NCI-H1436 (cell line): ENCODE results near the gene DNM1L.
A peak's percentile ranks its signal among the peaks of the same experiment; 100 is the strongest.

Experiments used
- DNase-seq: peaks from one replicate; lab custom pipeline; 2025; lab: John Stamatoyannopoulos, UW

Gene DNM1L

DNA sequence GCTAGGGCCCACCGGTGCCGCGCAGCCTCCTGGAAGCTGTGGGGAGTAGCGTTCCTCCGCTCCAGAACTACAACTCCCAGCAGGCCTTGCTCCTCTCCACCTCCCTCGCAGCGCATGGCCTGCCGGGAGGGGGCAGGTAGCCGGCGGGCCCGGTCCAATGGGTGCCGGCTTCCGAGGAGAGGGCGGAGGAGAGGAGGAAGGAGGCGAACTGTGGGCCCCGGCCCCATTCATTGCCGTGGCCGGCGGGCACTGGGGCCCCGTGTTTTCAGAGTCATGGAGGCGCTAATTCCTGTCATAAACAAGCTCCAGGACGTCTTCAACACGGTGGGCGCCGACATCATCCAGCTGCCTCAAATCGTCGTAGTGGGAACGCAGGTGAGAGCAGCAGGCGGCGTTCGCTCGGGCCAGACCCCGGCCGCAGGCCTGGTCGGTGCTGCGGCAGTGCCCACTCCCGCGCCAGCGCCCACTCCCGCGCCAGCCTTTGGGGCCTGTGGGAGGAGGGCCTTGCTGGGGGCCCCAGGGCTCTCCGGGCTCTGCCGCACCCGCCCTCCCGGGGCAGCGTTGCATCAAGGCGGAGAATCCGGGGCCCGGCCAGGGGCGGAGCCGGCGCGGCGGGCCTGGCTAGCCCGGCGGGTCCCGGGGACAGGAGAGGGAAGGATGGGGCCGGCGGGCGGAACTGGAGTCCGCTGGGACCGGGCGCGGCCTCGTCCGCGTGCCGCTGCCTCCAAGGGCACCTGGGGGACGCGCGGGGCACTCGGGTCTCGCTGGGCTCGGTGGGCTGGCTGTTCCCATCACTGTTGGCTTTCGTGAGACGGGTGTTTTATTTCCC, at the start of gene DNM1L:
Gene DNM1L, plus strand, starts transcription at position 211 of the 829 bp plus-strand sequence. Its CDS starts 63 bp downstream, at position 274.
- peak; percentile 92 for DNase-seq

DNA sequence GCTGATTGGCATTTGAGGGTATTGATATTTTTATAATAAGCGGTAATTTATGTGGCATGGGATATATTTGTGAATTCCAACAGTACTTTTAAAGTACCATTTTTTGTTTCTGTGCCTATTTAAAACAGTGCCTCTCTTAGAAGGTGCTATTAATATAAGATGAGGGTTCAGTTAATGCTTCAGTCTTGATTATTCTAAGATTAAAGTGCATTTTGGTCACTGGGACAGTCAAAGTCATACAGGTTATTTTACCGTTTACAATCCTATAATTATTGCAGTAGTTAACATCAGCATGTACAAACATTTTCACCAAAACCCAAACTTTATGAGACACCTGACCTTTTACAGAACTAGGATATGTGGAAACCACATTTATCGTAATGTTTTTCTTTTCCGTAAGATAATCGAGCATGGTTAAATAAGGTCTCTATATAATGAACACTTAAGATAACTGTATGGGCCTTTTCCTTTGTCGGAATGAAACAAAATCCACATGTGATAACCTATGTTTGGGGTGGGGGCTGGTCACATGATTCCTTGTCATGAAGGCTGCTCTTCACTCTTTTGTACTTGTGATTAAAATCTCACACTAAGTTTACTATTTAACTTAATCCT, 37.7 kb upstream of the DNM1L start:
- no peak for DNase-seq

DNA sequence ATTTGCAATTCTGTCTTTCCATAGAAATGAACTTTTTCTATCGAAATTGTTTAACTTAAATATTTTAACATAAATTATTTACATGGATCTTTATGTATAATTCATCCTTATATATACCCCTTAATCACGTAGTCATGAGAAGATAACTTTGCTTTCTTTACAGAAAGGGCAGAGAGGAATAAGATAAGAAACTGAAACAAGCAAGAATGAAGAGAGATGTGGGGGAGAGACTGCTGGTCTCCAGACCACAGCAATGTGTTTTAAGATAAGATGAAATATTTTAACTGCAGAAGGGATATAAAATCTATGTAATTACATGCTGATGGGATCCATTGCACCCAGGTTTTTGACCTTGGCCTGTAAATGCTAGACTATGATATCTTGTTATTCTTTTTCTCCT, 34.7 kb upstream of the DNM1L start:
- DNase-seq, result no peak

DNA sequence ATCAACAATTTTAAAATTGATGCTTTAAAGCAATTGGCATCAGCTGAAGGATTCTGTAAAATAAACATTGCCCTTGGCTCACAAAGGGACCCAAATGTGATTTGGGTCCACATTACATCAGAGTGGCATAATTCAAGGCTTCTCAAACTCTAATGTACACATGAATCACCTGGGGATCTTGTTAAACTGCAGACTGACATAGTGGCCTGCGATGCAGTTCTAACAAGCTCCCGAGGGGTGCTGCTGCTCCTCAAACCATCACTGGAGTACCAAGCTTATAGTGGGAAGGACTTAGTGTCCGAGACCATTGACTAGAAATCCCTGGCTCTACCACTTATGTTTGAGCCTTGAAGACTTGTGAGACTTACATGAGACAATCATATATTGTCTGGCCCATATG, 31.8 kb upstream of the DNM1L start:
- DNase-seq, result no peak

DNA sequence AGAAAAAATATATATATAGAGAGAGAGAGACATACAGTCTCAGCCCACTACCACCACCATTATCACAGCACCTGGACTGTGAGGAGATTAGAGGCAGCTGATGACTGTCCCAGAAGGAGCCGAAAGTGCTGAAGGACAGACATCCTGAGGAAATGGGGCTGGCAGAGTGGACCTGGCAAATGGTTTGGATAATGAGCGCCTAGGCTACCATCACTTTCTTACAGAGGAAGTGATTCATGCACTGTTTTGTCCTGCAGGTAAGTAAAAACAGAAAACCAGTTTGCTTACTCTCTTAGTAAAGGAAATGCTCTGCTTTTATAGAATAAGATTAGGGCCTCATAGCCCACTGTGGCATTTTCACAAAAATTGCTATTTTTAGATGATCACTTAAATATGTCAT, 28.6 kb upstream of the DNM1L start:
- DNase-seq, result no peak

DNA sequence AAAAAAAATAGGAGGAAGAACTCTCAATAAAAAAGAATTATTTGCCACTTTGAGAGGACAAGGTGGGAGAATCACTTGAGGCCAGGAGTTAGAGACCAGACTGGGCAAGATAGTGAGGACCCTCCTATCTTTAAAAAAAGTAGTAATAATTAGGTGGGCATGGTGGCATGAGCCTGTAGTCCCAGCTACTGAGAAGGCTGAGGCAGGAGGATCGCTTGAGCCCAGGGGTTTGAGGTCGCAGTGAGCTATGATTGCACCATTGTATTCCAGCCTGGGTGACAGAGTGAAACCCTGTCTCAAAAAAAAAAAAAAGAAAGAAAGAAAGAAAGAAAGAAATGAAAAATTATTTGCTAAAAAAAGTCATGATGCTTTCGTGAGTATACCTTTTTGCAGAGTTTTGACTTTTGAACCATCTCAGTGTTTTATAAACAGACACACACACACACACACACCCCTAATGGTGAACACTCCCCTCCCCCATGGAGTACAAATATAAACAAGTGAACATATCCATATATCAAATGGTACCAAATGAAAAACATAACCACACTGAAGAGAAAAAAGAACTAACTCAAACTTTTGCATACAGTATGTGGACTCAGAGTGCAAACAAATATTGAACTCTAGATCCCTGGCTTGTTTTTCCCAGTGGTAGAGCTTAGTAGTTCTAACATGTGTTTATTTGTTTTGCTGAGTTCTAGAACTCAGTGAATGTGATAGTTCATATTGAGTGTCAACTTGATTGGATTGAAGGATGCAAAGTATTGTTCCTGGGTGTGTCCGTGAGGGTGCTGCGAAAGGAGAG, 27.7 kb upstream of the DNM1L start:
- DNase-seq, result no peak

DNA sequence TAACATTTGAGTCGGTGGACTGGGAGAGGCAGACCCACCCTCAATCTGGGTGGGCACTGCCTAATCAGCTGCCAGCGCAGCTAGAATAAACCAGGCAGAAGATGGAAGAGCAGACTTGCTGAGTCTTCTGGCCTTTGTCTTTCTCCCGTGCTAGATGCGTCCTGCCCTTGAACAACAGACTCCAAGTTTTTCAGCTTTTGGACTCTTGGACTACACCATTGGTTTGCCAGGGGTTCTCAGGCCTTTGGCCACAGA, 27.2 kb upstream of the DNM1L start:
- no peak for DNase-seq

DNA sequence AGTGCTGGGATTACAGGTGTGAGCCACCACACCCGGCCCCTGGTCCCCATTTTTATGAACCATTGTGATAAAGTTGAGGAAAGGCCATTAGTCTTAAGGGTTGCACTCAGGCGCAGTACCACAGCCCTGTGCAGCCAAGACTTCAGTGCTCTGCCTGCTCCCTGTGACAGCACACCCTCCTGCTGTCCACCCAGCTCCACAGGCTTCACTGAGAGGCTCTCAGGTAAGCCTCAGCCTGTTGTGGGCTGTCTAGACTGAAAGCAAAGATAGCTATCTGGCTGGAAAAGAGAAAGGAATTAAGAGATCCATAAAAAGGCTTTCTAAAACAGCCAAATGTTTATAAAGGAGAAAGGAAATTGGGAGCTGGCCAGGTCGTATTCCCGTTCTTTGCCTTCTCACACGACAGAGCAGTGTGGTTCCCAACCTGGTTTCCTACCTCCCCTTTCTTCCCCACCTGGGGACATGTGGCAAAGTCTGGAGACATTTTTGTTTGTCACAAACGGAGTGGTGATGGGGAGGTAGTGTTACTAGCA, 19.1 kb upstream of the DNM1L start:
- DNase-seq, result no peak

DNA sequence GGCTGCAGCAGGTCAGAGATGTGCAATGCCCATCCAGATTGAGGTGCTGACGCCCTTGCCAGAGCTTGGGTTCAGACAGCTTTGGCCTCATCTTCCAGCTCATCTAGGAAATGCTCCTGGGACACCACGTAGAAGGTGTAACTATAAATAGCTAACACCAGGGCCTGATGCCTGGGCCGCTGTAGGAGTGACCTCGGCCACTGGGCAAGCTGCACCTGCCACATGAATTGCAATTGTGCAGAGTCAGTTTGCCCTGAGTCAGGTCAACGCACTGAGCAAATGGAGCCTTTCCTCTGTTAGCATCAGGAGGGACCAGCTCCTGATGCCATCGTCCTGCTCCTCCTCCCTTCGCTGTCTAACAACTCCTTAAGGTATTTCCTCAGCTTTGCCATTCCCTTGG, 17.4 kb upstream of the DNM1L start:
- DNase-seq, result no peak

DNA sequence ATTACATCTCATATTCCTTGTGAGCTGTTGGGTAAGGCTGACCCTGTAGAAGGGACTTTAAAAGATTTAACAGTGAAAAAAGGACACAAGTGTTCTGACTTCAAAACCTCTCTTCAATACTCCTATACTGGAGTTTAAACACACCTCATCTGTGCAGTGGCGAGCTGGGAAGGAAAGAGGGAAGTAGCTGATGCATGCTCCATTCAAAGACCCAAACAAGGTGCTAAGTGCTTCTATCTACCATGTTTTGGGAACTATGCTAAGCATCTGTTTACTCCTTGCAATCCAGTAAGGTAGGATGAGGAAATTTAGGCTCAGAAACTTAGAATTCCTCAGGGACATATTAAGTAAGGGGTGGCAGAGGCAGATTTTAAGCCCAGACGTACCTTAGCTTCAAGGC, 16.4 kb upstream of the DNM1L start:
- DNase-seq, result no peak

DNA sequence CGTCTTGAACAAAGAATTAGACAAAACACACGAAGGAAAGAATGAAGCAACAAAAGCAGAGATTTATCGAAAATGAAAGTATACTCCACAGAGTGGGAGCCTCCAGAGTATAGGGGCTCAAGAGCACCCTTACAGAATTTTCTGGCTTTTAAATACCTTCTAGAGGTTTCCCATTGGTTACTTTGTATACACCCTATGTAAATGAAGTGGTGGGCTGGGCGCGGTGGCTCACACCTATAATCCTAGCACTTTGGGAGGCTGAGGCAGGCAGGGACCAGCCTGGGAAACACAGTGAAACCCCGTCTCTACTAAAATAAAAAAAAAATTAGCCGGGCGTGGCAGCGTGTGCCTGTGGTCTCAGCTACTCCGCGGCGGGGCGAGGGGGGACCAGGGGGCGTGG, 13.1 kb upstream of the DNM1L start:
- no peak for DNase-seq

DNA sequence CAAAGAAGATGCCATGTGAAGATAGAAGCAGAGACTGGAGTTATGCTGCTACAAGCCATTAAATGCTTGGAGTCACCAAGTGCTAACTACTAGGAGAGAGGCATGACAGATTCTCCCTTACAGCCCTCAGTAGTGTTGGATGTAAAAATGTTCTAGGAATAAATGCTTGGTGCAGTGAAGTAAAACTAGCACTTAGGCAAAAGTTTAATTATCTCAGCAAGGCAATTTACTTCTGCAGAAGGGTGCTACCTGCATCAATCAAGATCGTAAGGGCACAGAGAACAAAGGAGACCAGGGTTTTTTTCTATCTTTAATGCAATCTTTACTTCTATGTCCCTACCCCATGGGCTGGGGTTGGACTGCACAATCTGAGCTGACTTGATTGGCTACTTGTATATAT, 9.5 kb upstream of the DNM1L start:
- no peak for DNase-seq

DNA sequence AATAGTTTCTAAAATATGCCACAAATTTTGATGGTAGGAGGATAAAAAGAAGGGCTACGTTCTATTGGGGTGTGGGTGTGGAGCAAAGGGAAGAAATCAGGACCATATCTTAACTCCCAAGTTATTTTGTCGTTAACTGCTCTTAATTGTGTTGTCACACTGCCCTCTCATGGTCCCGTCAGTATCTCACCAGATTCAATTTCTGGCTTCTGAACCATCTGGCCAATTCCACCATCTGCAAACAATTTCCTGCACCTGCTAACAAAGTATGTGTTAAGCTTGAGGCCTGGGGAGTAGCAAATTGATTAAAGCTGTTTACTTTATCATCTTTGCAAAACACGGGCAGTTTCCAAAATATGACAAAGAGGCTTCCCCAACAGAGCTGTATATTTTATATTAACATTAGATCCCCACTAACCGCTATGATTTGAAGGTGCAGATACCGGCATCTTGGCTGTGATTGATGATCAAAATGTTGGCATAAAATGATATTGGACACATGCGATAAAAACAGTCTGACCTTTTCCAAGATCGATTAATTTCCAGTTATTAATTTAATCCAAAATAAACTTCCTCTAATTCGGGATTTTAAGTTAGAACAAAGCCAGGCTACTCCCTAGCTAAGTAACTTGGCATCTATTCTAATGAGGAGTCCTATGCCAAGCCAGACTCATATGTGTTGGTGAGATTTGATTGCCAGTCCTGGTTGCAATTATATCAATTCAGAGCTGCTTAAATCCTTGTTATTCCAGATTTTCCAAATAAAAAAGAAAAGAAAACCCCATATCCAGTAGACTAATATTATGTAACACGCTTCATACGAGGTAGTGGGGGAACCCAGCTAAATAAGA, 6.9 kb upstream of the DNM1L start:
- DNase-seq, result peak; percentile 45

DNA sequence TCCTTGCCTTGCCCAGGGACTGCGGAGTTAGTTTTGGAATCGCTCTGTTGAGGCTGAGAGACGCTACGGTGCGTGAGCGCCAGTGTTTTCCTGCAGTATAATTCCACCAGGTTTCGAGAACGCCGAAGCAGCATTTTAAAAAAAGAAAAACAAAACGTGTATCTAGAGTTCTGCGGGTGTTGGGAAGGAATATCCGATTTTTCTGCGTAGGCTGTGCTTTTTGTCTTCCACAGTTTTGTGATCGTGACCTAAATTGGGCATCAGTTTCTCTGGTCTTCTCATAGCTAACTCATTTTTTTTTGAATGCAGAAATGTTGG, 778 bp downstream of the DNM1L start:
- DNase-seq, result no peak

DNA sequence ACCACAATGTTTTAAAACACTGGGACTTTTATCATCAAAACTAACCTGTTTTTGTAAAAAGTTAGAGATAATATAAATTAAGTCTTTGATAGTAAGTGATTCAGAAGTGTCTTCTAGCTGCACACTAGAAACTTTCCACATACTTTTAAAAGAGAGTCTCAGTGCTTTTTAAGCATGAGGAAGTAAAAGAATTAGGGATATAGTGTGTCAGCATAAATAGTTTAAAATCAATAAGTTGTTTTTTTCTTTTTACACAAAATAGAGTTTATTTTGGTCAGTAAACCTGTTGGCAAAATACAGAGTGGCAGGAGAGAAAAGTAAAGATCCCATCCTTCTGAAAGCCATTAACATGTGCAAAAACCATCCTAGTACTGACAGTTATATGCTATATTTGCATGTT, 1.7 kb downstream of the DNM1L start:
- no peak for DNase-seq

DNA sequence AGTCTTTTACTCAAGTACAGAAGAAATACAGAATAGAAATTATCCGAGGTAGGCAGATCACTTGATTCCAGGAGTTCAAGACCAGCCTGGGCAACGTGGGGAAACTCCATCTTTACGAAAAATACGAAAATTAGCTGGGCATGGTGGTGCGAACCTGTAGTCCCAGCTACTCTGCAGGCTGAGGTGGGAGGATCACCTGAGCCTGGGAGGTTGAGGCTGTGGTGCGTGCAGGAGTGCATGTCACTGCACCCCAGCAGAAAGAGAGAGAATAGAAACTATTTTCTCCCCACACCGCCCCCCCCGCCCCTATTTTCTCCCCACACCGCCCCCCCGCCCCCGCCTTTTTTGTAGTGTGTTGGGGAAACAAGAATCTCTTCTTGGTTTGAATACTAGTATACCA, 2.2 kb downstream of the DNM1L start:
- no peak for DNase-seq

DNA sequence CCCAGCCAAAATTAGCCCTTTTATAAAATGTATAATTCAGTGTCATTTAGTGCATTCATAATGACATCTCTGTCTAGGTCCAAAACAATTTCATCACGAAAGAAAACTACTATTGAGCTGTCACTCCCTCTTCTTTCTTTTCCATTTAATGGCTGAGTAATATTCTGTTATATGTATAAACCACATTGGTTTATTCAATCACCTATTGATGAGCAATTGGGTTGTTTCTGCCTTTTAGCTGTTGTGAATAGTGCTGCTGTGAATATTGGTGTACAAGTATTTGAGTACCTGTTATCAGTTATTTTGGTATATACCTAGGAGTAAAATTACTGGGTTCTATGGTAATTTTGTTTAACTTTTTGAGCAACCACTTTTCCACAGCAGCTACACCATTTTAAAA, 7.2 kb downstream of the DNM1L start:
- no peak for DNase-seq

DNA sequence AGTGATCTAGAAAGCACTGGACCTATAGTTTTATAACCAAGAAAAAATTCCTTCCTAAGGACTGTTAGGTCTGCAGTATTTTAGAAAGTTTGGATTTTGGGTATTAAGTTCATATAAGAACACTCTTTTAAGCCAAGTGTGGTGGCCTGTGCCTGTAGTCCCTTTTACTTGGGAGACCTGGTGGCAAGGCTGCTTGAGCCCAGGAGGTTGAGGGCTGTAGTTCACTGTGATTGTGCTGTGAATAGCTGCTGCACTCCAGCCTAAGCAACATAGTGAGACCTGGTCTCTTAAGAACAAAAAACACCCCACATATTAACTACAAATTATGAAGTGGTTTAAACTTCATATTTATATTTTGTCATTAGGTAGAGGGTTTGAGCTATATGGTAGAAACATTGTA, 9.7 kb downstream of the DNM1L start:
- no peak for DNase-seq

DNA sequence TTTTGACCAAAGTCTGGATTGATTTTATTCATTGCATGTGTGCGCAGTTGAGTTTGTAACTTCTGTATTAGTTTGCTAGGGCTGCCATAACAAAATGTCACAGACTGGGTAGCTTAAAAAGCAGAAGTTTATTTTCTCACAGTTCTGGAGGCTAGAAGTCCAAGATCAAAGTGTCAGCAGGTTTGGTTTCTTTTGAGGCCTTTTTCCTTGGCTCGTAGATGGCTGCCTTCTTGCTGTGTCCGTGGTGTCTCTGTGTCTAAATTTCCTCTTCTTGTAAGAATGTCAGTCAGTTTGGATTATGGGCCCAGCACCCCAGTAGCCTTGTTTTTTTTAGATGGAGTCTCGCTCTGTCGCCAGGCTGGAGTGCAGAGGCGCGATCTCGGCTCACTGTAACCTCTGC, 11.8 kb downstream of the DNM1L start:
- no peak for DNase-seq

DNA sequence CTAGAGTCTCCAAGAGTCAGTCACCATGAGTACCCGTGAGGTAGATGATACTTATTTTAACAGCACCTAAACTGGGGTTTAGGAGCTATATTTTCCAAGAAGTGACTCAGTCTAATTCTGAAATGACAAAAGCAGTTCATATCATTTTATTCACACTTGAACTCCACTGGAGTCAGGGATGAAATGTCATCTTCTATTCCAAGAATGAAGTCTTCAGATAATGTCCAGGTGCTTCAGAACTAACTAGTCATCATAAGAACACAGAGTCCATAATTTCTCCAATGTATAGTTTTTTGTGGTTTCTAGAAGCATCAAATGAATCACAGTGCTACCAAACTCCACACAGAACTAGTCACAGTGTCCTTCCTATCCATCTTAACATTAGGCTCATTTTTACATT, 13.3 kb downstream of the DNM1L start:
- no peak for DNase-seq

DNA sequence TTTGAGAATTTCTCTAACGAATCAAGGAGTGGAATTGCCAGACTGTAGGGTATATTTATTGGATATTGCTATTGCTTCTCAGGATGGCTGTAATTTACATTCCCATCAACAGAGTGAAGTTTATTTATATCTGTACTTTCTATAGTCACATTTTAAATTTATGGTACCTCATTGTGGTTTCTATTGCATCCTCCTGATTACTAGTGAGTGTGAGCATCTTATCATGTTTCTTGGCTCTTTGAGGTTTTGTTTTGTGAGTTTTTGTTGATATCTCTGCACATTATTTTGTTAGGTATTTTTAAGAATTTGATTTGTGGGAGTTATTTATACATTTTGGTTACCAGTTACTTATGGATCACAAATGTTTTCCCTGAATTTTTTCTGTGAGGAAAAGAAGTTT, 13.9 kb downstream of the DNM1L start:
- DNase-seq, result no peak

DNA sequence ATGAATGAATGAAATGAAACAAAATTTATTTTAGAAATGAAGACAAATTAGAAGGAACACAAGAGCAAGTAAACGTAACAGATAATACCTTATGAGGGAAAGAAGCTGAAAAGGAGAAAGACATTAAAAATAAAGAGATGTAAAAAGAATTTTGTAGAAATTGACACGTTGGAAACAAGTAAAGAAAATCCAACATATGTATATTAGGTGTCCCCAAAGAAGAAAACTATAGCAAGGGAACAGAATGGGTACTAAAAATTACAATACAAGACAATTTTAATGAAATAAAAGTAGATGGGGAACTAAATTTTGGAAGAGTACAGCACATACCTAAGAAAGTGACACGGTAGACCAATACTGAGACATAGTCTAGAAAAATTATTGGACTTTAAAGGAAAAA, 16.7 kb downstream of the DNM1L start:
- no peak for DNase-seq
